Hematopoietic multipotent progenitor cell treated with erythropoietin and hydrocortisone succinate and interleukin-3 and kit ligand, for 8 days (in vitro differentiated cells): Measurements from ENCODE around the gene CXCR4.

Source experiments
- DNase-seq: peaks from one replicate; pipeline ENCODE4 v3.0.0-alpha.2; 2015

Gene CXCR4

DNA sequence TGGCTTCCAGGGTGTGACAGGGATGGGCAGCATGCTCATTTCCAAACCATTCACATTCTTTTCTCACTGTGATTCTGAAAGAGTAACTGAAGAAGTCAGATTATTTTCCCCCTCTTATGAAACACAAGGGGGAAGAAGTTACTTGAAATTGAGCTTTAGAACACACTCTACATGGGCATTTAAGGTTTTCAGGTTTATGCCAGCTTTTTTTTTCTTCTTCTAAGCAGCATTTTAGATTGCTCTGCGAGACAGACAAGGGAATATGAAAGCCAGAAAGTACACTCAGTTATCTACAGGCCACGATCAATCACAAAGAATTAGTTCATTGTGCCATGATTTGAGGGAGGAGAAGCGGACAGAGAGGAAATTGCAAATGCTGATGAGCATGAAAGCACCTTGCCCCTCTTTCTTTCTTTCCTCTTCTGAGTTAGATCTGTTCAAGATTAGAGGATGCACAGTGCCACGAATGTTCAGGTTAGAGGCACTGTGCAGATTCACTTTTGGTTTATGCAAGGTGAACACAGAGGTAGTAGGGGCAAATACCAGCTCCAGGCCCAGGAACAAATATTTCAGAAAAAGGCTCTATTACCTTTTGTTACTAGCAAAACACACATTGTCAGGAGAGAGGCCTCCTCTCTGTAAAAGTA lies 49.2 kb downstream of the CXCR4 start:
- no peak for DNase-seq

DNA sequence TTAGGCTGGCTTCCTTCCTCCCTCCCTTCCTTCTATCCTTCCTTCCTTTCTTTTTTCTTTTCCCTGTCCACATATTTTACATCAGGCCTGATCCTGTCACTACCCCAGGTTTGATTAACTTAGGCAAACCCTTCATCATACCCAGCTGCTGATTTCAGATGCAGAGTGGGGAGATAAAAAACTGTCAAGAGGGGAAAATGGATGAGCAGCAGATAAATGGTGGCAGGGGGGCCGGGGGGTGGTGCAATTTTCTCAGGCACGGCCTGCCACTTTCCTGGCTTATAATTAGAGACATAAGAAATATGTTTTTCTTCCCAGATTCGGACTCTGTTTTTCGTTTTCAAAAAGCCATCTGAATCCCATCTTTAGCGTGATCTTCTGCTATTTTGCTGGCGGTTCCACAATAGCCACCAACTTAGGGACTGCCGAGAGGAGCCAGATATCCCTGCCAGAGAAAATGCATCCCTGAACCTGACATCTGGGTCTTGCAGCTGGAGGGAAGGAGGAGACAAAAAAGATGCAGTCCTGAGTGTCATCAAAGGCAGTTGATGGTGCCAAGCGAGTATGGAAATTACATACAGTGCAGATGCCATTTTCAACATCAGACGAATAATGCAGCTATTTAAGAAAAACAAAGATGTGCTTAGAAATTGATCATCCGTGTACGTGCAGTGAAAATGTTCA lies 49.9 kb downstream of the CXCR4 start:
- no peak for DNase-seq

DNA sequence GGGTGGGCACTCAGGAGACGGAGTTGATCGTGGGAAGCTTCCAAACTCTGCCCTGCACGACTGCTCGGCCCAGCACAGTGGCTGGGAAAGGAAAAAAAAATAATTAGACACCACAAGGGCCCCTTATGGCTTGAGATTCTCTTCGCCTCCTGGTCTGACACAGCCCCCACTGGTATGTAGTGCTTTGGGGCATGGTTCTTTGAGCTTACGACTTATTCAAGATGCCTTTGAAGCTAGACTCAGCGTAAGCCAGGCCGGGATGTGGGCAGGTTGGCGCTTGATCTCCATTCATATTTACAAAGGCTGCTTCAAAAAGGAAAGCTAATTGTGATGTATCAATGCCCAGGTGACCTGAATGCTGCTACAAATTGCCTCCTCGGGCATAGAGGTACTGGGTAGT lies 50.5 kb downstream of the CXCR4 start:
- DNase-seq = no peak

DNA sequence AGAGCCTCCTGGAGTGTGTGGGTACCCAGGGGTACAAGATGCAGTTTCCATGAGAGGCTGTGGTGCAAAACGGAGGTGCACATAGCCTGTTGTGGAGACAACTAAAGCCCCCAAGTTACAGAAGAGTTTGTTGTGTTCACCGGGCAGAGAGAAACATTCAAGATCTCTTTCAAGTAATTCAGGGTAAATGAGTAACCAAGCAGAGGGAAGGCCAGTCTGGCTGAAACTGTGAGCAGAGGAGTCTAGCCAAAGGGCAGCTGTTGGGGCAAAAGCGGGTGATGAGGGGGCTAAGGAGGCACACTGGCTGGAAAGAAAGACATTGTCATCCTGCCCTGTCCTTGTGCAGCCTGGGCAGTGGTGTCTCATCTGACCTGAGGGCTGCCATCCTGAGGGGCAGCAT lies 52.0 kb downstream of the CXCR4 start:
- DNase-seq = no peak

DNA sequence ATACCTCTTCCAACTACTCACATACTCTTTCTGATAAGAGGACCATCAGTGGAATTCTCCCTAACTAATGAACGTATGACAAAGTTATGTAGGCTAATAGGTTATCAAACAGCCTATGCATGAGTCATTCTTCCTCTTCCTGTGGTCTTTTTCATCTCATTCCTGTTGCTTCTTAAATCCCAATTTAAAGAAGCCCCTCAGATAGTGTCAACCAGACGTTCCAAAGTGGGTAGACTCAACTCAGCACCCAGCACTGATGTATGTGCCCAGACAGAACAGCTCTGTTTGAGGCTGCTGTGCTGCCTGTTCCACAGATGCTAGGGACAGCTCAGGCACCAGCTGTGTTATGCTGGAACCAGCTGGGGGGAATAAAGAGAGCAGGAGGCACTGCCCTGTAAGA lies 52.6 kb downstream of the CXCR4 start:
- DNase-seq = no peak
